Activated naive CD4-positive, alpha-beta T cell treated with anti-CD3 and anti-CD28 coated beads, Interleukin-2, amount 50 U/mL, for 24 hours (primary cell): ENCODE results near the gene TUBGCP3.

Experiments used
- H3K27ac Mint-ChIP-seq: one replicate; pipeline ENCODE4 v1.8.0; 2021; ENCODE audit warnings: mild to moderate bottlenecking, mixed read lengths
- H3K27me3 Mint-ChIP-seq: one replicate; pipeline ENCODE4 v1.8.0; 2021; ENCODE audit warnings: mixed read lengths
- H3K36me3 Mint-ChIP-seq: one replicate; pipeline ENCODE4 v1.8.0; 2021; ENCODE audit warnings: mixed read lengths
- H3K4me1 Mint-ChIP-seq: one replicate; pipeline ENCODE4 v1.8.0; 2021; ENCODE audit warnings: mixed read lengths
- H3K4me3 Mint-ChIP-seq: one replicate; pipeline ENCODE4 v1.8.0; 2021; ENCODE audit warnings: mild to moderate bottlenecking, mixed read lengths
- H3K9me3 Mint-ChIP-seq: one replicate; pipeline ENCODE4 v1.8.0; 2021; ENCODE audit warnings: mixed read lengths

The TUBGCP3 gene

GRCh38 chr13:112622375-112622774, 34.4 kb upstream of the TUBGCP3 start:
- H3K4me3 Mint-ChIP-seq = no peak overlapping the region
- H3K4me1 Mint-ChIP-seq = no peaks in the 10 kb centered on the region
- H3K9me3 Mint-ChIP-seq = no peaks in the 10 kb centered on the region
- H3K36me3 Mint-ChIP-seq = no peaks in the 10 kb centered on the region
- H3K27me3 Mint-ChIP-seq = peaks cover 4% of the 10 kb centered on the region
- no peak overlapping the region for H3K27ac Mint-ChIP-seq

- peaks cover 4% of the 10 kb centered on the region for H3K27me3 Mint-ChIP-seq
Measured at GRCh38 chr13:112619730-112620631, 32.0 kb upstream of the TUBGCP3 start.

GRCh38 chr13:112618501-112618900, 30.5 kb upstream of the TUBGCP3 start:
- Mint-ChIP-seq H3K27me3 (peaks cover 7% of the 10 kb centered on the region), H3K4me1 (no peaks in the 10 kb centered on the region), H3K36me3 (no peaks in the 10 kb centered on the region), H3K27ac (no peak overlapping the region), H3K9me3 (no peaks in the 10 kb centered on the region), H3K4me3 (no peak overlapping the region)

More at GRCh38 chr13:112619730-112620631, 32.0 kb upstream of the TUBGCP3 start:
- no peaks in the 10 kb centered on the region for H3K9me3 Mint-ChIP-seq
- H3K4me1 Mint-ChIP-seq = no peaks in the 10 kb centered on the region
- no peak overlapping the region for H3K27ac Mint-ChIP-seq
- no peak overlapping the region for H3K4me3 Mint-ChIP-seq
- H3K36me3 Mint-ChIP-seq = no peaks in the 10 kb centered on the region

GRCh38 chr13:112617754-112618375, 29.9 kb upstream of the TUBGCP3 start:
- H3K9me3 Mint-ChIP-seq = no peaks in the 10 kb centered on the region
- H3K4me3 Mint-ChIP-seq = no peak overlapping the region
- H3K36me3 Mint-ChIP-seq = no peaks in the 10 kb centered on the region
- H3K27ac Mint-ChIP-seq = no peak overlapping the region
- H3K4me1 Mint-ChIP-seq = no peaks in the 10 kb centered on the region
- H3K27me3 Mint-ChIP-seq = peaks cover 7% of the 10 kb centered on the region

- no peaks in the 10 kb centered on the region for H3K36me3 Mint-ChIP-seq
- H3K27me3 Mint-ChIP-seq = peaks cover 7% of the 10 kb centered on the region
- H3K9me3 Mint-ChIP-seq = no peaks in the 10 kb centered on the region
- no peak overlapping the region for H3K27ac Mint-ChIP-seq
- H3K4me1 Mint-ChIP-seq = no peaks in the 10 kb centered on the region
- H3K4me3 Mint-ChIP-seq = no peak overlapping the region
Measured at GRCh38 chr13:112616586-112617362, 28.8 kb upstream of the TUBGCP3 start.

- H3K9me3 Mint-ChIP-seq = no peaks in the 10 kb centered on the region
Measured at GRCh38 chr13:112615391-112615790, 27.4 kb upstream of the TUBGCP3 start.

GRCh38 chr13:112614835-112615234, 26.9 kb upstream of the TUBGCP3 start:
- Mint-ChIP-seq H3K9me3 (no peaks in the 10 kb centered on the region), H3K27me3 (peaks cover 12% of the 10 kb centered on the region), H3K36me3 (no peaks in the 10 kb centered on the region), H3K27ac (no peak overlapping the region), H3K4me3 (no peak overlapping the region), H3K4me1 (no peaks in the 10 kb centered on the region)

More at GRCh38 chr13:112615391-112615790, 27.4 kb upstream of the TUBGCP3 start:
- Mint-ChIP-seq H3K27me3 (peaks cover 12% of the 10 kb centered on the region), H3K4me1 (no peaks in the 10 kb centered on the region), H3K36me3 (no peaks in the 10 kb centered on the region), H3K27ac (no peak overlapping the region), H3K4me3 (no peak overlapping the region)

- H3K27me3 Mint-ChIP-seq = peaks cover 10% of the 10 kb centered on the region
- H3K4me1 Mint-ChIP-seq = peaks cover 8% of the 10 kb centered on the region
- no peak overlapping the region for H3K4me3 Mint-ChIP-seq
- no peak overlapping the region for H3K27ac Mint-ChIP-seq
- H3K9me3 Mint-ChIP-seq = no peaks in the 10 kb centered on the region
- H3K36me3 Mint-ChIP-seq = no peaks in the 10 kb centered on the region
Measured at GRCh38 chr13:112608212-112608611, 20.3 kb upstream of the TUBGCP3 start.

GRCh38 chr13:112606109-112607001, 18.4 kb upstream of the TUBGCP3 start:
- Mint-ChIP-seq H3K27me3 (peaks cover 9% of the 10 kb centered on the region), H3K4me3 (peak overlapping the region; percentile 86), H3K9me3 (no peaks in the 10 kb centered on the region), H3K27ac (no peak overlapping the region), H3K4me1 (peaks cover 8% of the 10 kb centered on the region), H3K36me3 (no peaks in the 10 kb centered on the region)

- Mint-ChIP-seq H3K9me3 (no peaks in the 10 kb centered on the region), H3K27me3 (peaks cover 5% of the 10 kb centered on the region), H3K27ac (no peak overlapping the region), H3K4me3 (peak overlapping the region; percentile 86), H3K36me3 (no peaks in the 10 kb centered on the region), H3K4me1 (peaks cover 8% of the 10 kb centered on the region)
Measured at GRCh38 chr13:112605531-112605990, 17.6 kb upstream of the TUBGCP3 start.

- H3K27ac Mint-ChIP-seq = no peak overlapping the region
- H3K27me3 Mint-ChIP-seq = peaks cover 3% of the 10 kb centered on the region
Measured at GRCh38 chr13:112603641-112604225, 15.8 kb upstream of the TUBGCP3 start.

GRCh38 chr13:112602189-112602588, 14.2 kb upstream of the TUBGCP3 start:
- H3K9me3 Mint-ChIP-seq = no peaks in the 10 kb centered on the region
- no peak overlapping the region for H3K27ac Mint-ChIP-seq
- H3K4me1 Mint-ChIP-seq = peaks cover 8% of the 10 kb centered on the region
- H3K4me3 Mint-ChIP-seq = no peak overlapping the region
- H3K36me3 Mint-ChIP-seq = no peaks in the 10 kb centered on the region
- peaks cover 2% of the 10 kb centered on the region for H3K27me3 Mint-ChIP-seq

More at GRCh38 chr13:112603641-112604225, 15.8 kb upstream of the TUBGCP3 start:
- Mint-ChIP-seq H3K36me3 (no peaks in the 10 kb centered on the region), H3K9me3 (no peaks in the 10 kb centered on the region), H3K4me3 (no peak overlapping the region), H3K4me1 (peaks cover 8% of the 10 kb centered on the region)

GRCh38 chr13:112601371-112601770, 13.4 kb upstream of the TUBGCP3 start:
- Mint-ChIP-seq H3K4me1 (peaks cover 6% of the 10 kb centered on the region), H3K27me3 (peaks cover under 1% of the 10 kb centered on the region), H3K9me3 (no peaks in the 10 kb centered on the region), H3K27ac (no peak overlapping the region), H3K36me3 (no peaks in the 10 kb centered on the region), H3K4me3 (no peak overlapping the region)

- H3K4me3 Mint-ChIP-seq = no peak overlapping the region
- H3K9me3 Mint-ChIP-seq = no peaks in the 10 kb centered on the region
- H3K4me1 Mint-ChIP-seq = peaks cover 7% of the 10 kb centered on the region
Measured at GRCh38 chr13:112596235-112596634, 8.3 kb upstream of the TUBGCP3 start.

More at GRCh38 chr13:112596235-112596634, 8.3 kb upstream of the TUBGCP3 start:
- Mint-ChIP-seq H3K36me3 (no peaks in the 10 kb centered on the region), H3K27me3 (no peaks in the 10 kb centered on the region), H3K27ac (no peak overlapping the region)
